Stimulated activated naive CD8-positive, alpha-beta T cell treated with anti-CD3 and anti-CD28 coated beads, Interleukin-15, Interleukin-2, amounts not matched to agents 100 ng/mL and 50 ng/mL, for 24 hours (primary cell): ENCODE data around the gene DDX19B.

Experiments
- H3K27ac Mint-ChIP-seq: one replicate; pipeline ENCODE4 v1.8.0; 2021; ENCODE audit warnings: mild to moderate bottlenecking, mixed read lengths
- H3K27me3 Mint-ChIP-seq: one replicate; pipeline ENCODE4 v1.8.0; 2021; ENCODE audit warnings: mixed read lengths
- H3K36me3 Mint-ChIP-seq: one replicate; pipeline ENCODE4 v1.8.0; 2021; ENCODE audit warnings: low read depth, mixed read lengths
- H3K4me1 Mint-ChIP-seq: one replicate; pipeline ENCODE4 v1.8.0; 2021; ENCODE audit warnings: low read depth, mixed read lengths
- H3K4me3 Mint-ChIP-seq: one replicate; pipeline ENCODE4 v1.8.0; 2021; ENCODE audit warnings: mild to moderate bottlenecking, mixed read lengths
- H3K9me3 Mint-ChIP-seq: one replicate; pipeline ENCODE4 v1.8.0; 2021; ENCODE audit warnings: mixed read lengths

DDX19B gene

GRCh38 chr16:70370924-70371323 is 71.9 kb downstream of the DDX19B start:
- peaks cover 73% of the 10 kb centered on the region for H3K36me3 Mint-ChIP-seq
- H3K27me3 Mint-ChIP-seq, result no peaks in the 10 kb centered on the region
- no peaks in the 10 kb centered on the region for H3K4me1 Mint-ChIP-seq
- H3K9me3 Mint-ChIP-seq, result no peaks in the 10 kb centered on the region
- H3K4me3 Mint-ChIP-seq, result no peak overlapping the region
- no peak overlapping the region for H3K27ac Mint-ChIP-seq

- Mint-ChIP-seq H3K27me3 (no peaks in the 10 kb centered on the region), H3K4me1 (peaks cover 5% of the 10 kb centered on the region), H3K4me3 (no peak overlapping the region), H3K9me3 (no peaks in the 10 kb centered on the region), H3K36me3 (peaks cover 67% of the 10 kb centered on the region), H3K27ac (no peak overlapping the region)
Measured at GRCh38 chr16:70372921-70373728, 74.1 kb downstream of the DDX19B start.

DNA sequence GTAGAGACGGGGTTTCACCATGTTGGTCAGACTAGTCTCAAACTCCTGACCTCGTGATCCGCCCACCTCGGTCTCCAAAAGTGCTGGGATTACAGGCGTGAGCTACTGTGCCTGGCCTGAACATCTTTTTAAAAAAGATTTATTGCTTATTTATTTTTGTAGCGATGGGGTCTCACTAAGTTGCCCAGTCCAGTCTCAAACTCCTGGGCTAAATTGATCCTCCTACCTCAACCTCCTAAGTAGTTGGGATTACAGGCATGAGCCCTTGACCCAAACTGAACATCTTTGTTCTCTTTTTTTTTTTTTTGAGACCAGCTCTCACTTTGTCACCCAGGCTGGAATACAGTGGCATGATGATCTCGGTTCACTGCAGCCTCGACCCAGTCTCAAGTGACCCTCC is 75.2 kb downstream of the DDX19B start:
- H3K9me3 Mint-ChIP-seq, result no peaks in the 10 kb centered on the region
- peaks cover 8% of the 10 kb centered on the region for H3K4me1 Mint-ChIP-seq
- no peaks in the 10 kb centered on the region for H3K27me3 Mint-ChIP-seq
- H3K27ac Mint-ChIP-seq, result no peak overlapping the region
- no peak overlapping the region for H3K4me3 Mint-ChIP-seq
- peaks cover 60% of the 10 kb centered on the region for H3K36me3 Mint-ChIP-seq

DNA sequence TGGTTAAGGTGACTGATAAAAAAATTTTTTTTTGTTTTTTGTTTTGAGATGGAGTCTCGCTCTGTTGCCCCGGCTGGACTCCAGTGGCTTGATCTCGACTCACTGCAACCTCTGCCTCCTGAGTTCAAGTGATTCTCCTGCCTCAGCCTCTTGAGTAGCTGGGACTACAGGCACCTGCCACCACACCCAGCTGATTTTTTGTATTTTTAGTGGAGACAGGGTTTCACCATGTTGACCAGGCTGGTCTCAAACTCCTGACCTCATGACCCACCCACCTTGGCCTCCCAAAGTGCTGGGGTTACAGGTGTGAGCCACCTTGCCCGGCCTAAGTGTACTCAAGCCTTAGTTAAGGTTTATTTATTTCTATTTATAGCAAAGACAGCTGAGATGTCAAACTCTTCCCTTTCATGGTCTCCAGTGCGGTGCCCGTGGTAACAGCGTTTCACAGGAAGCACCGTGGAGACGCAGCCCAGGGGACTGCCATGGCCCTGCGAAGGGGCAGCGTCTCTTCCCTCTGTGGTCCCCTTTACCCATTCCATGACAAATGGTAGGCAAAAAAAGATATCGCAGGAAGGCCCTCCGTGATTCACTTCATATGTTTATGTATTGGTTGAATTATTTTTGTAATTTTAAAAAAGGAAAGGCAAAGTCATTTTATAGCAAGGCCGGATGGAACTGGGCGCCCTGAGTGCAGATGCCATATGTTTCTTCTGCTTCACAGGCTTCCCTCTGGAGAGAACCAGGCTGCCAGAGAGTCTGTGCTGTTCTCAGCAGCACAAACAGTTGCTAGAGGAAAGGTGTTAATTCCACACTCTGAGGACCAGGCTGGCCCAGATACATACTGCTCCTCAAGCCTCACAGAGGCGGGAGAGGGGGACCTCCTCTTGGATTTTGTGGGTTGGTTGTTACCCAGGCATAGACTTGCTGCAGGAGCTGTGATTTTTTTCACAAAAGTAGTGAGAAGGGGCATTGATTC is 76.9 kb downstream of the DDX19B start:
- Mint-ChIP-seq H3K27ac (peak overlapping the region; percentile 47), H3K4me3 (no peak overlapping the region), H3K36me3 (peaks cover 48% of the 10 kb centered on the region)

GRCh38 chr16:70377782-70378181 is 78.8 kb downstream of the DDX19B start:
- Mint-ChIP-seq H3K4me3 (no peak overlapping the region), H3K27me3 (no peaks in the 10 kb centered on the region), H3K36me3 (peaks cover 34% of the 10 kb centered on the region), H3K4me1 (peaks cover 21% of the 10 kb centered on the region), H3K27ac (no peak overlapping the region), H3K9me3 (no peaks in the 10 kb centered on the region)

More for the DNA sequence above, 76.9 kb downstream of the DDX19B start:
- peaks cover 17% of the 10 kb centered on the region for H3K4me1 Mint-ChIP-seq
- H3K9me3 Mint-ChIP-seq, result no peaks in the 10 kb centered on the region
- no peaks in the 10 kb centered on the region for H3K27me3 Mint-ChIP-seq

GRCh38 chr16:70378869-70379493 is 80.0 kb downstream of the DDX19B start:
- H3K27ac Mint-ChIP-seq, result peak overlapping the region; percentile 81
- H3K4me1 Mint-ChIP-seq, result peaks cover 21% of the 10 kb centered on the region
- peak overlapping the region; percentile 91 for H3K4me3 Mint-ChIP-seq
- no peaks in the 10 kb centered on the region for H3K27me3 Mint-ChIP-seq
- peaks cover 30% of the 10 kb centered on the region for H3K36me3 Mint-ChIP-seq
- H3K9me3 Mint-ChIP-seq, result no peaks in the 10 kb centered on the region

- H3K27me3 Mint-ChIP-seq, result no peaks in the 10 kb centered on the region
- H3K36me3 Mint-ChIP-seq, result peaks cover 25% of the 10 kb centered on the region
- H3K9me3 Mint-ChIP-seq, result no peaks in the 10 kb centered on the region
Measured at GRCh38 chr16:70380248-70380918, 81.4 kb downstream of the DDX19B start.

GRCh38 chr16:70380919-70381603 is 82.1 kb downstream of the DDX19B start:
- Mint-ChIP-seq H3K36me3 (peaks cover 23% of the 10 kb centered on the region), H3K4me3 (peak overlapping the region; percentile 91), H3K27ac (peak overlapping the region; percentile 95), H3K27me3 (no peaks in the 10 kb centered on the region), H3K9me3 (no peaks in the 10 kb centered on the region), H3K4me1 (peaks cover 21% of the 10 kb centered on the region)

More at GRCh38 chr16:70380248-70380918, 81.4 kb downstream of the DDX19B start:
- H3K4me3 Mint-ChIP-seq, result peak overlapping the region; percentile 91
- peak overlapping the region; percentile 81 for H3K27ac Mint-ChIP-seq
- H3K4me1 Mint-ChIP-seq, result peaks cover 21% of the 10 kb centered on the region

DNA sequence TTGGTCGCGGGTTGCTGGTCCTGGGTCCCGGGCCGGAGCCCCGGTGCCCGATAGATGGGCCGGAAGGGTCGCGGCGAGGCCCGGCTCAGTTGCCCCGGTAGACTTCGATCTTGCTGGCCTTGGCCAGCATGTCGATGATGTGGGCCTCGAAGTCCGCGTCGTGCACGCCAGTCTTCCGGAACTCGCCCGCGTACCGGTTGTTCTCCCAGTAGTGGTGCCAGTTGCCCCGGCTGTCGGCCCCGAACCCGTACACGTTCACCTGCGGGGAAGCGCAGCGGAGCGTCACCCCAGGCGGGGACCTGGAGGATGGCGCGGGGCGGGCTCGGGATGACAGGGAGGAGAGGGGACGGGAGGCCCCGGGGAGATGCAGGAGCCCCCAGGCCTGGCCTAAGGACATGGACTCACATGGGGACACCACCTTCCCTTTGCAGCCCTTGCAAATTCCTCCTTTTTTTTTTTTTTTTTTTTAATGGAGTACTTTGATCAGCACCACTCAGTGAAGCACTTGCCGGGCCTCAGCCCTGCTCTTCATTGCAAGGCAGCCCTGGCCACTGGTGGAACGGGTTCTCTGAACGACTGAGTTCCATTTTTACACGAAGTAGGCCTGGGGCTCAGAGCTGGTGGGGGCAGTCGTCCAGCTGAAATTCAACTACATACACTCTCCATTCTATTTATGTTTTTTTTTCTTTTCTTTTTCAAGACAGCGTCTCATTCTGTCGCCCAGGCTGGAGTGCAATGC is 82.8 kb downstream of the DDX19B start:
- Mint-ChIP-seq H3K27me3 (no peaks in the 10 kb centered on the region), H3K9me3 (no peaks in the 10 kb centered on the region), H3K36me3 (peaks cover 20% of the 10 kb centered on the region), H3K4me1 (peaks cover 21% of the 10 kb centered on the region), H3K27ac (peak overlapping the region; percentile 40), H3K4me3 (peak overlapping the region; percentile 91)

DNA sequence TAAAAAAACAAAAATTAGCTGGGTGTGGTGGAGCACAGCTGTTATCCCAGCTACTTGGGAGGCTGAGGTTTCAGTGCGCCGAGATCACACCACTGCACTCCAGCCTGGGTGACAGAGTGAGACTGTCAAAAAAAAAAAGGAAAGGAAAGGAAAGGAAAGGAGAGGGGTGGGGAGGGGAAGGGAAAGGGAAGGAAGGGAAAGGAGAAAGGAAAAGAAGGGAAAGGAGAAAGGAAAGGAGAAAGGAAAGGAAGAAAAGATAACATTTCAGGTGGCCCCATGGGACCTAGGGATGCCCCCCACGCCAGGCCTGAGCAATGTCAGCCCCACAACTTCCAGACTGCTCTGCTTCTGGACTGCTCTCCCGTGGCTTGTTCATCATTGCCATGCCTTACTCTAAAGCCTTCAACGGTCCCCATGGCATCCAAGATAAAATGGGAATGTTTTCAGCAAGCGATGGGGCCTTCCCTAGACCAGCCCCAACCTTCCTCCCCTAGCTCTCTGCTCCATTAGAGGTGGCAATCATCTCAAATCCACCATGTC is 84.5 kb downstream of the DDX19B start:
- Mint-ChIP-seq H3K9me3 (no peaks in the 10 kb centered on the region), H3K36me3 (peaks cover 20% of the 10 kb centered on the region), H3K4me3 (no peak overlapping the region), H3K4me1 (peaks cover 16% of the 10 kb centered on the region), H3K27ac (no peak overlapping the region), H3K27me3 (no peaks in the 10 kb centered on the region)
